Adrenal gland (tissue), 5 donors: ENCODE data around the gene PRKAR1B.

Experiments
- POLR2A ChIP-seq, 2 donors: fragments of 450-650 bp; IDR thresholded peaks; one replicate each; pipeline ENCODE4 v1.6.1; 2017; ENCODE audit warnings: antibody characterized with exemption in 2 of 2, mild to moderate bottlenecking in 2 of 2, moderate library complexity in 1 of 2
- TF ChIP-seq, protein P1 (sequence below), 6 experiments: fragments of 450-650 bp in 4 of 6; fragments of 200-600 bp in 2 of 6; sonication (generic) in 1 of 6; IDR thresholded peaks; 1 replicate in 5 of 6; 2 replicates in 1 of 6; pipeline versions ENCODE4 v1.5.1 to v1.8.0; 2016 to 2021; ENCODE audit warnings: antibody characterized with exemption in 6 of 6, mild to moderate bottlenecking in 2 of 6, moderate library complexity in 1 of 6
- donor health status: DM: no; HTN: no; CAD: no.

DNA sequence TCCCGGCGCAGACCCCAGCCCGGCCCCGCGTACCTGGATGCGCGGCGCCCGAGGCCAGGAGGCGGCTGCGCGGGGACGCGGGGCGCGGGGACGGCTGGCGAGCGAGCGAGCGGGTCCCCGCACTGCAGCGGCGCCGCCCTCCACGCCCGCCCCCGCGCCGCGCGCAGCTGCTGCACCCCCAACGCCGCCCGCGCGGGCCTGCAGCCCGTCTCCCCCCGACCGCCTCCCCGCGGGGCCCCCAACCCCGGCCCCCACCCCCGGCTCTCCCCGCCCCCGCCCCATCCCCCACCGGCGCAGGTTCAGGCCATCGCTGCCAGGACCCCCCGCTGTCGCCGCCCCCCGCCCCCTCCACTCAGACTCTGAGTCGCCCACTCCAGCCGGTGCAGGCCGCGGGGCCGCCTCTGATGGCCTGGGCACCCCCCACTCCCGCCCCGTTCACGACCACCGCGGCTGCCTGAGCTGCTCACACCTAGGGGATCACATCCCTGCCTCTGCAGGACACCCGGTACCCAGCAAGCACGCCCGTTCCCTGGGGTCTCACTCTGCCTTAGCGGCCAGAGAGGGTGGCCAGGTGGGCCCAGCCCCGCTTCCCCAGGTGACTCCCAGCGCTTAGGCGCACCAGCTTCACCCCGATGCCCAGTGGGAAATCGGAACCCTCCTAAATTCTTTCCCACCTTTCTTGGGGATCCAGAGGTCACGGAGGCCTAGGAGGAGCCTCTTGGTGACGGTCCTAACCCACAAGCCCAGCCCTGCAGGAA, 14.5 kb downstream of the PRKAR1B start:
- TF ChIP-seq POLR2A (IDR thresholded peaks at IDR 0.05) = no peak
- TF ChIP-seq, protein P1, sequence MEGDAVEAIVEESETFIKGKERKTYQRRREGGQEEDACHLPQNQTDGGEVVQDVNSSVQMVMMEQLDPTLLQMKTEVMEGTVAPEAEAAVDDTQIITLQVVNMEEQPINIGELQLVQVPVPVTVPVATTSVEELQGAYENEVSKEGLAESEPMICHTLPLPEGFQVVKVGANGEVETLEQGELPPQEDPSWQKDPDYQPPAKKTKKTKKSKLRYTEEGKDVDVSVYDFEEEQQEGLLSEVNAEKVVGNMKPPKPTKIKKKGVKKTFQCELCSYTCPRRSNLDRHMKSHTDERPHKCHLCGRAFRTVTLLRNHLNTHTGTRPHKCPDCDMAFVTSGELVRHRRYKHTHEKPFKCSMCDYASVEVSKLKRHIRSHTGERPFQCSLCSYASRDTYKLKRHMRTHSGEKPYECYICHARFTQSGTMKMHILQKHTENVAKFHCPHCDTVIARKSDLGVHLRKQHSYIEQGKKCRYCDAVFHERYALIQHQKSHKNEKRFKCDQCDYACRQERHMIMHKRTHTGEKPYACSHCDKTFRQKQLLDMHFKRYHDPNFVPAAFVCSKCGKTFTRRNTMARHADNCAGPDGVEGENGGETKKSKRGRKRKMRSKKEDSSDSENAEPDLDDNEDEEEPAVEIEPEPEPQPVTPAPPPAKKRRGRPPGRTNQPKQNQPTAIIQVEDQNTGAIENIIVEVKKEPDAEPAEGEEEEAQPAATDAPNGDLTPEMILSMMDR (IDR thresholded peaks at IDR 0.05) = no peak
